K562 (cell line): ENCODE results near the gene TLX2.

Experiments used
- FOXK1 ChIP-seq: sonication (generic); formaldehyde crosslinking; IDR thresholded peaks from 2 replicates; pipeline ENCODE4 v1.8.0; 2022; ENCODE audit warnings: missing genetic modification reagents, mild to moderate bottlenecking, borderline replicate concordance
- GABPA ChIP-seq: fragments of 200-800 bp; sonication (Bioruptor generic); conservative IDR thresholded peaks from 2 replicates; pipeline ENCODE4 v1.6.1; 2016; ENCODE audit warnings: low read depth, missing genetic modification characterization, missing compliant biosample characterization
- ILF3 ChIP-seq: fragments of 450-650 bp; IDR thresholded peaks from 2 replicates; pipeline ENCODE4 v1.6.1; 2018; ENCODE audit warnings: antibody characterized with exemption, mild to moderate bottlenecking, moderate library complexity, borderline replicate concordance
- NFRKB ChIP-seq: fragments of 450-650 bp; IDR thresholded peaks from 2 replicates; pipeline ENCODE4 v1.6.1; 2016; ENCODE audit warnings: low read depth
- PHB ChIP-seq: fragments of 250-450 bp; sonication (Bioruptor Pico); IDR thresholded peaks from 2 replicates; pipeline ENCODE4 v1.5.0; 2021
- POLR2A ChIP-seq: fragments of 450-650 bp; conservative IDR thresholded peaks from 2 replicates; pipeline ENCODE4 v1.6.1; 2016
- RNF2 ChIP-seq: sonication (generic); IDR thresholded peaks from 2 replicates; pipeline ENCODE4 v1.6.1; 2016
- SETDB1 ChIP-seq: IDR thresholded peaks from one replicate; pipeline ENCODE4 v1.6.1; 2012; ENCODE audit warnings: low read length, control low read depth, inconsistent platforms
- SRF ChIP-seq, 2 experiments: fragments of 250-450, 450-650 bp in 1 of 2; sonication (Bioruptor Pico) in 1 of 2; sonication (generic) in 1 of 2; formaldehyde crosslinking; IDR thresholded peaks; 2 replicates each; pipeline versions ENCODE4 v1.5.0 to v1.5.1; 2020 to 2022; ENCODE audit warnings: mild to moderate bottlenecking in 1 of 2, missing genetic modification reagents in 1 of 2
- YY1 ChIP-seq, 3 experiments: IDR thresholded peaks; 2 replicates each; pipeline ENCODE4 v1.6.1; 2011; ENCODE audit warnings: low read length in 2 of 3, mild to moderate bottlenecking in 2 of 3, moderate library complexity in 2 of 3, borderline replicate concordance in 1 of 3, control low read depth in 1 of 3, low read depth in 1 of 3; ENCODE audit not compliant: insufficient read depth in 3 of 3, insufficient replicate concordance in 2 of 3, control insufficient read depth in 1 of 3, insufficient read length in 1 of 3; ENCODE audit errors: extremely low read depth in 1 of 3
- ZBTB1 ChIP-seq: sonication (generic); formaldehyde crosslinking; IDR thresholded peaks from 2 replicates; pipeline ENCODE4 v1.8.1; 2023; ENCODE audit warnings: missing genetic modification reagents, low read depth, mild to moderate bottlenecking, borderline replicate concordance
- ZNF217 ChIP-seq: sonication (generic); formaldehyde crosslinking; IDR thresholded peaks from 2 replicates; pipeline ENCODE4 v1.8.0; 2022; ENCODE audit warnings: mild to moderate bottlenecking, missing genetic modification reagents
- TF ChIP-seq, protein P1 (sequence below), 3 experiments: IDR thresholded peaks in 2 of 3; conservative IDR thresholded peaks in 1 of 3; 2 replicates each; pipeline ENCODE4 v1.5.1; 2011 to 2012; ENCODE audit warnings: low read length in 3 of 3, mild to moderate bottlenecking in 3 of 3, control low read depth in 2 of 3, improper control_type of control experiment in 1 of 3, inconsistent platforms in 1 of 3, low read depth in 1 of 3, mixed read lengths in 1 of 3, moderate library complexity in 1 of 3; ENCODE audit not compliant: insufficient read depth in 2 of 3
- TF ChIP-seq, protein P2 (sequence below): sonication (generic); formaldehyde crosslinking; IDR thresholded peaks from 2 replicates; pipeline ENCODE4 v1.8.0; 2022; ENCODE audit warnings: mild to moderate bottlenecking, missing genetic modification reagents

DNA sequence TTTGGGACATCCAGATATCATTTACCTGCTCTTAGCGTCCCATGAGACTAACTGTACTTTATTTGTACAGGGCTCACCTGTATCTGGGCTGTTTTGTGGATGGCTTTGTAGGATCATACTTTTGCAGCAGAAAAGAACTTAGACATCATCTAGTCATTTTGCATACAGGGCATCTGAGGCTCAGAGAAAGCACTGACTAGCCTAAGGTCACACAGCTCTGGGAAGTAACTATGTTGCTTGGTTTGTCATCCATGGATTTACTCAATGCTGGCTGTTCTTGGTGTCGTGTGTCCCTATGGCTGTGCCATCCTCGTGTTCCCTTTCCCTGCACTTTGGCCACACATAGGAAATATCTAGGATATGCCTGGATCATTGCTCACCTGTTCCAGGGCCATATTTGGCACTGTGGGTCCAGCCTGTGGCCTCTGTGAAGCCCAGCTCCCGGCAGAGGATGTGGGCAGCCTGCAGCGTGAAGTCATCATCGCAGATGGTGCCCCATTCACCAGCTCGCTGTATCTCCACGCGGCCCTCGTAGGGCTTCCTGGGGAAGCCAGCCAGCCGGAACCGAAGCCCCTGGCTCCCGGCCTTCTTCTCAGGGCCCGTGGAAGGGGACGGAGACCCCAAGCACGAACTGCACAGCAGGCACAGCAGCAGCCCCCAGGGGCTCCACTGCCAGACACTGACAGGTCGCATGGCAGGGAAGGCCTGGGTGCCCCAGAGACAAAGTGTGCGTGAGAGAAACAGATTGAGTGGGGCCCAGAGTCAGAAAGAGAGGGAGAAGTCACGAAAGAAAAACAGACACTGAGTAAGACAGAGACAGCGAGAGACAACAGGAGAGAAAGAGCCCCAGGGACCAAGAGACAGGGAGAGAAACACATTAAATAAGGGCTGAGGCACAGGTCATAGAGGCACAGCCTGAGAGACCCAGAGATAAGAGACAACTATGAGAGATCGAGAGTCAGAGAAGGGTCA is 38.0 kb downstream of the TLX2 start:
- no peak for TF ChIP-seq GABPA (tag)
- no peak for TF ChIP-seq ILF3
- TF ChIP-seq, protein P1, sequence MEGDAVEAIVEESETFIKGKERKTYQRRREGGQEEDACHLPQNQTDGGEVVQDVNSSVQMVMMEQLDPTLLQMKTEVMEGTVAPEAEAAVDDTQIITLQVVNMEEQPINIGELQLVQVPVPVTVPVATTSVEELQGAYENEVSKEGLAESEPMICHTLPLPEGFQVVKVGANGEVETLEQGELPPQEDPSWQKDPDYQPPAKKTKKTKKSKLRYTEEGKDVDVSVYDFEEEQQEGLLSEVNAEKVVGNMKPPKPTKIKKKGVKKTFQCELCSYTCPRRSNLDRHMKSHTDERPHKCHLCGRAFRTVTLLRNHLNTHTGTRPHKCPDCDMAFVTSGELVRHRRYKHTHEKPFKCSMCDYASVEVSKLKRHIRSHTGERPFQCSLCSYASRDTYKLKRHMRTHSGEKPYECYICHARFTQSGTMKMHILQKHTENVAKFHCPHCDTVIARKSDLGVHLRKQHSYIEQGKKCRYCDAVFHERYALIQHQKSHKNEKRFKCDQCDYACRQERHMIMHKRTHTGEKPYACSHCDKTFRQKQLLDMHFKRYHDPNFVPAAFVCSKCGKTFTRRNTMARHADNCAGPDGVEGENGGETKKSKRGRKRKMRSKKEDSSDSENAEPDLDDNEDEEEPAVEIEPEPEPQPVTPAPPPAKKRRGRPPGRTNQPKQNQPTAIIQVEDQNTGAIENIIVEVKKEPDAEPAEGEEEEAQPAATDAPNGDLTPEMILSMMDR (IDR thresholded peaks at IDR 0.05 in 2 of 3, conservative IDR thresholded peaks at IDR 0.05 in 1 of 3; ENCODE audit: insufficient read depth in 2 of 3, low read depth in 1 of 3, low read length in 3 of 3): no peak
- TF ChIP-seq POLR2A: no peak
- no peak for TF ChIP-seq RNF2
- TF ChIP-seq YY1 (IDR thresholded peaks at IDR 0.05; ENCODE audit: borderline replicate concordance in 1 of 3, control insufficient read depth in 1 of 3, extremely low read depth in 1 of 3, insufficient read depth in 3 of 3, insufficient read length in 1 of 3, insufficient replicate concordance in 2 of 3, low read depth in 1 of 3, low read length in 2 of 3): no peak
- no peak for TF ChIP-seq SRF (CRISPR knock-in tag; IDR thresholded peaks at IDR 0.05)
- no peak for TF ChIP-seq ZBTB1
- TF ChIP-seq PHB: no peak
- TF ChIP-seq, protein P2, sequence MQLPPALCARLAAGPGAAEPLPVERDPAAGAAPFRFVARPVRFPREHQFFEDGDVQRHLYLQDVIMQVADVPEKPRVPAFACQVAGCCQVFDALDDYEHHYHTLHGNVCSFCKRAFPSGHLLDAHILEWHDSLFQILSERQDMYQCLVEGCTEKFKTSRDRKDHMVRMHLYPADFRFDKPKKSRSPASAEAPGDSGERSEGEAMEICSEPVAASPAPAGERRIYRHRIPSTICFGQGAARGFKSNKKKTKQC (CRISPR knock-in tag): no peak
- TF ChIP-seq FOXK1 (CRISPR knock-in tag): no peak
- TF ChIP-seq NFRKB: no peak
- TF ChIP-seq SETDB1: no peak
- TF ChIP-seq ZNF217 (CRISPR knock-in tag): no peak
